ENCODE measurements around the gene MAPK8. TPM values are rescaled to one million over a fixed set of nuclear protein-coding genes. Genes with fewer than 3 reads are reported as not detected.

MAPK8 gene
- polyA plus RNA-seq, 1 experiment: 31.2 TPM

- no peak for TF ChIP-seq CTCF (IDR thresholded peaks at IDR 0.05; ENCODE audit: insufficient read depth, low read depth, low read length)
- no peaks in the 10 kb centered on the region for H3K27me3 ChIP-seq (ENCODE audit: control insufficient read depth, insufficient read depth, low read length)
- ChIA-PET CTCF (no interaction called here), POLR2A (no interaction called here)
- no peaks in the 10 kb centered on the region; the same call in 1 of the 2 replicates for H3K36me3 ChIP-seq (ENCODE audit: control insufficient read depth, insufficient read depth, low read length)
- H3K4me3 ChIP-seq (ENCODE audit: low read depth, low read length): no peak overlapping the region
- no peak for DNase-seq (ENCODE audit: low read depth)
Measured at GRCh38 chr10:48324580-48324979, 18.1 kb downstream of the MAPK8 start.

GRCh38 chr10:48330269-48330668, 23.8 kb downstream of the MAPK8 start:
- no peaks in the 10 kb centered on the region for H3K27me3 ChIP-seq (ENCODE audit: control insufficient read depth, insufficient read depth, low read length)
- CTCF ChIA-PET: interaction anchor here (3.9 kb wide), 1 partner anchor 11 kb away, joined by 11 read pairs; no protein-coding TSS in a partner anchor
- POLR2A ChIA-PET: no interaction called here
- no peak for DNase-seq (ENCODE audit: low read depth)
- no peak for TF ChIP-seq CTCF (IDR thresholded peaks at IDR 0.05; ENCODE audit: insufficient read depth, low read depth, low read length)
- no peak overlapping the region for H3K4me3 ChIP-seq (ENCODE audit: low read depth, low read length)
- H3K36me3 ChIP-seq (ENCODE audit: control insufficient read depth, insufficient read depth, low read length): no peaks in the 10 kb centered on the region

- ChIA-PET CTCF (interaction anchor here (1.5 to 3.9 kb wide), 2 partner anchors 10 to 15 kb away, joined by 3 to 11 read pairs; no protein-coding TSS in a partner anchor), POLR2A (no interaction called here)
- DNase-seq (ENCODE audit: low read depth): no peak
- no peaks in the 10 kb centered on the region for H3K36me3 ChIP-seq (ENCODE audit: control insufficient read depth, insufficient read depth, low read length)
- TF ChIP-seq CTCF (IDR thresholded peaks at IDR 0.05; ENCODE audit: insufficient read depth, low read depth, low read length): no peak
- no peaks in the 10 kb centered on the region for H3K27me3 ChIP-seq (ENCODE audit: control insufficient read depth, insufficient read depth, low read length)
- no peak overlapping the region for H3K4me3 ChIP-seq (ENCODE audit: low read depth, low read length)
Measured at GRCh38 chr10:48331436-48331835, 25.0 kb downstream of the MAPK8 start.

GRCh38 chr10:48332166-48332870, 25.8 kb downstream of the MAPK8 start:
- no peak for DNase-seq (ENCODE audit: low read depth)
- ChIA-PET CTCF (interaction anchor here (1.3 to 3.9 kb wide), 3 partner anchors 9 to 16 kb away, joined by 3 to 11 read pairs (median 3); no protein-coding TSS in a partner anchor), POLR2A (no interaction called here)
- Histone ChIP-seq H3K27me3 (ENCODE audit: control insufficient read depth, insufficient read depth, low read length) (no peaks in the 10 kb centered on the region), H3K4me3 (ENCODE audit: low read depth, low read length) (no peak overlapping the region), H3K36me3 (ENCODE audit: control insufficient read depth, insufficient read depth, low read length) (no peaks in the 10 kb centered on the region)
- TF ChIP-seq CTCF (IDR thresholded peaks at IDR 0.05; ENCODE audit: insufficient read depth, low read depth, low read length): no peak

GRCh38 chr10:48332871-48333216, 26.4 kb downstream of the MAPK8 start:
- CTCF ChIA-PET: interaction anchor here (1.3 to 3.9 kb wide), 3 partner anchors 9 to 16 kb away, joined by 3 to 11 read pairs (median 3); no protein-coding TSS in a partner anchor
- Histone ChIP-seq H3K36me3 (ENCODE audit: control insufficient read depth, insufficient read depth, low read length) (no peaks in the 10 kb centered on the region), H3K4me3 (ENCODE audit: low read depth, low read length) (no peak overlapping the region), H3K27me3 (ENCODE audit: control insufficient read depth, insufficient read depth, low read length) (no peaks in the 10 kb centered on the region)
- DNase-seq (ENCODE audit: low read depth): no peak
- no peak for TF ChIP-seq CTCF (IDR thresholded peaks at IDR 0.05; ENCODE audit: insufficient read depth, low read depth, low read length)
- POLR2A ChIA-PET: no interaction called here

Measured in BJ (cell line).